HG03571 (cell line): ENCODE results near the gene INPPL1.

Source experiments
- ATAC-seq: cut with Tn5 transposase; IDR thresholded peaks from one replicate; pipeline ENCODE4 v1.9.1; 2021; ENCODE audit not compliant: unreplicated experiment

INPPL1 gene

DNA sequence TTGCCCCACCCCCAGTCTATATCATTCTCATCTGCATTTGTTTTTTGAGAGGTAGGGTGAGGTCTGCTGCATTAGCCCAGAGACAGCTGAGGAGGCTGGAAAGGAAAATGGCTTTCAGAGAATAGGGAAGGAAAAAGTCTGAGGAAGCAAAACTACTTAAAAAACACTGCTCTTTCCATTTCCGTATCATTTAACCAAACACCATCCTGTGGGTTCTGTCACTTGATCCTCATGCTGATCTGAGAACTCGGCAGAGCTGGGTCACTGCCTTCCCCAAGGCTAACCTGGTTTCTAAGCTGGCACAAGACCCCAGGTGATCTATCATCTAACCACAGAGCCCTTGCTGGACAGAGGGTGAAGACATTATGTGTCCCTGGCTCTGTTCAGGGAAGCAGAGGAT, 6.7 kb upstream of the INPPL1 start:
- no peak for ATAC-seq

DNA sequence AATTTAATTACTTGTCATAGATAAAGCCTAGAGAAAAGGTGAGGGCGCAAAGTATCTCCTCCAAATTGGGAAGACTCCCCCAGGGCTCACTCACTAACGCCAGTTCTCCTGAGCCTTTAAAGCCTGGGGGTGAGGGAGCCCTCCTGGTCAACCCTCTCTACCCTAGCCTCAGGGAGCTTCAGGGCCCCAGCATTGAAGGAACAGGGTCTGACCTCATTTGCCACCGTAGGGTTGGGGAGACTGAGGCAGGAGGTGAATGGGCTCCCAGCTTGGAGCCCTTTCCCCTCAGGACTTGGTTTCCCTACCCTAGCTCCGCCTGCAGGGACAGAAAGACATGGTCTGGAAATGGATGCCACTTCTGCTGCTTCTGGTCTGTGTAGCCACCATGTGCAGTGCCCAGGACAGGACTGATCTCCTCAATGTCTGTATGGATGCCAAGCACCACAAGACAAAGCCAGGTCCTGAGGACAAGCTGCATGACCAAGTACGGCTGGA, 6.3 kb upstream of the INPPL1 start:
- no peak for ATAC-seq

DNA sequence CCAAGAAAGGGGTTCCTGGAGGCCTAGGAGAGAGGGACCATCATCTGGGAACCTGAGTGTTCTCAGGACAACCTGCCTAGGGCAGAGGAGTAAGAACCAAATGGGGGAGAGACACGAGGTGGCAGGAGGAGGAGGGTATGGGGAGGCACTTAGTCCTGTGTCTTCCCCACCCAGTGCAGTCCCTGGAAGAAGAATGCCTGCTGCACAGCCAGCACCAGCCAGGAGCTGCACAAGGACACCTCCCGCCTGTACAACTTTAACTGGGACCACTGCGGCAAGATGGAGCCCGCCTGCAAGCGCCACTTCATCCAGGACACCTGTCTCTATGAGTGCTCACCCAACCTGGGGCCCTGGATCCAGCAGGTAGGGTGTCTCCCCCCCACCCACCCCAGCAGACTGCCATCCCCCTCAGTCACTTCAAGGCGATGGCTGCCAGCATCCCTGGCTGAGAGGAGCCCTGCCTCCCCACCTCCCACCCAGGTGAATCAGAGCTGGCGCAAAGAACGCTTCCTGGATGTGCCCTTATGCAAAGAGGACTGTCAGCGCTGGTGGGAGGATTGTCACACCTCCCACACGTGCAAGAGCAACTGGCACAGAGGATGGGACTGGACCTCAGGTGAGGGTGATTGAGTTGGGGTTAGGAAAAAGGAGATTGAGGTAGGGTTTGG, 3.7 kb upstream of the INPPL1 start:
- no peak for ATAC-seq

DNA sequence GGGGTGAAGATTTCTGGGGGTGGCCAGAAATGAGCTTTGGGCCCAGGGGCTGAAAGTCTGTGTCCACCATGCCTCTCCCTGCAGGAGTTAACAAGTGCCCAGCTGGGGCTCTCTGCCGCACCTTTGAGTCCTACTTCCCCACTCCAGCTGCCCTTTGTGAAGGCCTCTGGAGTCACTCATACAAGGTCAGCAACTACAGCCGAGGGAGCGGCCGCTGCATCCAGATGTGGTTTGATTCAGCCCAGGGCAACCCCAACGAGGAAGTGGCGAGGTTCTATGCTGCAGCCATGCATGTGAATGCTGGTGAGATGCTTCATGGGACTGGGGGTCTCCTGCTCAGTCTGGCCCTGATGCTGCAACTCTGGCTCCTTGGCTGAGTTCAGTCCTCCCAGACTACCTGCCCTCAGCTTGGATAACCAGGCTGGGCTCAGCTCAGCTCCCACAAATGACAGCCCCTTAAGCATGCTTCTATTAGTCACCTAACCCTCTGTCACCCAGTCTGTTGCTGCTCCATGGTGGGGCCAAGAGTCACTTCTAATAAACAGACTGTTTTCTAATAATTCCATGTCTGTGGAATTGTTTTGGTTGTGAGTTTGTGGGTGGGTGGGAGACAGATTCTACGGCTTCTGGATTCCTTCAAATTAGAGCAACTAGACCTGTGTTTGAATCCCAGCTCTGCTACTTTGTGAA, 3.0 kb upstream of the INPPL1 start:
- no peak for ATAC-seq

DNA sequence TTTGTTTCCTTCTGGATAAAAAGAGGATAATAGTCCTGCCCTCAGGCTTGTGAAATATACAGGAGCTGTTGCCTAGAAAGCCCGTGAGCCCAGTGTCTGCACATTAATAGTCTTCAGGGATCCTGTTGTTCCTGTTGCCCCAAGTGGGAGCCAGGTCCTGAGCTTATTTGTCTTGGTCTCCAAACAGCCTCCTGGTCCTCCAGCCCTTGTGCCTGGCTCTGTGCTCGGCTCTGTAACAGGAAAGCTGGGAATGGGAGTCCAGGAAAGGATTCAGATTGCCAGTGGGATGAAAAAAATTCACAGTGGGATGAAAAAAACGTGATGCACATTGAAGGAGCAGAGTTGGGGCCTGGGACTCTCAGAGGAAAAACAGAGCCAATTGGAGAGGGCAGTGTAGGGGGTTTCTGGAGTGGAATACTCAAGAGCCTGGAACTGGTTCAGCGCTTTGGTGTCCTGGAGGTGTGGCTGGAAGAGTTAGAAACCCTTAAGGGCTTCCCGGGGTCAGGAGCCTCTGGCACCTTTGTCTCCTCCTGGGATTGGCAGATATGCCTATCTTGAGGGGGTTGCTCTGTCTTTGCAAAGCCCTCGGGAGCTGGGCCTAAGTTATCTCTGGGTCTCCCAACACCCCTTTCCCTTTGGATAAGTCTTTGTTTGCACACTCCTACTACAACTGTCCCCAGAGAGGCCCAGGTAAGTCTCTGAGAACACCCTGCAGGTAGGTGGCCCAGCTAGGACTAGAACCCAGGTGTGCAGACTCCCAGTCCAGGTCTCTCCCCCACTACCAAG, 2.3 kb upstream of the INPPL1 start:
- ATAC-seq, result no peak

DNA sequence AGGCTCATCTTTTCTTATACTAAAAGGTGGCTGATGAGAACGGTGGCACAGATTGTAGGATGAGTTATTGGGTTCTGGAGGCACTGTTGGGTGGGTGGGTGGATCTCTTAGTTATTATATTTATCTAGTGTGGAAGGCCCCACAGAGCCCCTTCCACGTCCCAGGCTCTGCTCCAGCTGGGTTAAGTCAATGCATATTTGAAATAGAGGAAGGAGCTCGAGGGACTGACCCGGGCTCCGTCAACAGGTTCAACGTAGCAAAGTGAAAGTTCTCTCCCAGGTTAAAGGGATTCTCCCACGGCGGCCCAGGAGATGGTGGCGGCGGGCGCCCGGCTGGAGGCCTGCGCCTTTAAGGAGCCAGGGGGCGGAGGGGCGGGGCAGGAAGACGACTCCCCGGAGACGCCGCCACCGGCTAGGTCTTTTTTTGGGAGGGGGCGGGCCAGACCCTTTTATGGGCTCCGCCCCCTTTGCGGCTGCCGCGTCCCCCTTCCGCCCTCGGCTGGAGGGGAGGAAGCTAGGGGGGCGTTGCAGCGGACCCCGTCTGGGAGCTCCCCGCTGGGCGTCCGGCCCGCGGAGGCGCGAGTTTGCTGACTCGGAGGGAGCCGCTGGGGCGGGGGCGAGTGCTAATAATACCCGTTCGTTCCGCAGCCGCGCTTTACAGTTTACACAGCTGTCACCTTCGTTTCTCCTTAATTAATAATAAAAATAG, 1.5 kb upstream of the INPPL1 start:
- ATAC-seq, result peak; percentile 56

DNA sequence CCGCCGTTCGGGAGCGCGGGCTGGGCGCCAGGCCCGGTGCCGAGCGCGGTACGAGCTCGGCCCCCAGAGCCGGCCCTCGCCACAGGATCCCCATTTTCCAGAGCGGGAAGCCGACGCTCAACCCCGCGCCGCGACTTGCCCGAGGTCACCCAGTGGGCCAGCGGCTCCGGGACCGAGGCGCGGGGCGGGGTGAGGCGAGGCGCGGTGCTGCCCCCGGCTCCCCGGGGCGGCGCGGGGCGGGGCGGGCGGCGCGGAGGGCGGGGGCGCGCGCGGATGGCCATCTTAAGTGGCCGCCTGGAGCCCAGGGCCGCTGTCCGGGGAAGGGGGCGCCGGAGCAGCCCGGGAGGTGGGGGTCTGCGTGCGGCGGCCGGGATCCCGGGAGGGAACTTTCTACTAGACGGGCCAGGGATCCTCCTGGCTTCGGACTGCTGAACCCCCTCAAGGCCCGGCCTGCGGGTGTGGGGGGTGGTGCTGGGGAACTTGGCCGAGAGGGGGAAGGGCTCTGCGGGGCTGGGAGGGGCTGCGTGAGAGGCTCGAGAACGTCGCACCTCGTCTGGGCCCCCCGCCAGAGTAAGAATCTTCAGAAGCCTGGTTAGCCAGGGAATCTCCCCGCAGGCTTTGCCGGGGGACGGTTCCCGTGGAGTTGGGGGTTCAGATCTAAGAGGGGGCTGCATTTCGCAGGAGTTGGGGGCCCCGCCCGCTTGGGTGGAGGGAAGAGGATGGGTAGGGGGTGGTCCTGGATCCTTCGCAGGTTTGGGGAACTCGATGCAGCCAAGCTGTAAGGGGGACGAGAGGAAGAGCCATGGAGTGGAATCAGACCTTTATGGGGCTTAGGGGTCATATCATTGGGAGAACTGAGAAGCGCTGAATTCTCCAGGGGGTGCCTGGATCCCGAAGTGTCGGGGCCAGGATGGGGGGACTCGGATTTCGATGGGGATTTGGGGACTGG, 678 bp upstream of the INPPL1 start:
- ATAC-seq, result peak; percentile 35

DNA sequence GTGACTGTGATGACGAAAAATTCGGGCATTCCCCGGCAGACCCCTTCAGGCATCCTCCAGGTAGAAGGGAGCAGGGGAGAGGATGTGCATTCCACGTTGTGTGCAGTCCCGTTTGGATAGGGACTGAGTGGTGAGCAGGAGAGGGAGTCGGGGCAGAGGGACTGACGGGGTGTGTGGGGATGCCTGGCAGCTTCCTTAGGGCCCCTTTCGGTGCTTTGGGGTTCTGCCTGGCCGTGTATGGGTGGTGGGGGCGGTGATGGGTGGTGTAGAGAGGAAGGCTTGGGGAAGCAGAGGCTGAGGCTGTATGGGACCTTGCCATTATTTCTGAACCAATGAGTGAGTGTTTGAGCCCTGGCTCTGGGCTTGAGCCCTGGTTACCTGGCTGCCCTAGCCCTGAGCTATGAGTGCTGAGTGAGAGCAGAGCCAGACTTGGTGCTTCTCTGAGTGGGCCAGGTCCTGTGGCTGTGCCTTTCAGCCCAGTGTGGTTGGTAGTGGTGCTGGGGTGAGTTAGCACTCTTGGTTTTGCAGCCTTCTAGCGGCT, 914 bp downstream of the INPPL1 start:
- ATAC-seq, result no peak

DNA sequence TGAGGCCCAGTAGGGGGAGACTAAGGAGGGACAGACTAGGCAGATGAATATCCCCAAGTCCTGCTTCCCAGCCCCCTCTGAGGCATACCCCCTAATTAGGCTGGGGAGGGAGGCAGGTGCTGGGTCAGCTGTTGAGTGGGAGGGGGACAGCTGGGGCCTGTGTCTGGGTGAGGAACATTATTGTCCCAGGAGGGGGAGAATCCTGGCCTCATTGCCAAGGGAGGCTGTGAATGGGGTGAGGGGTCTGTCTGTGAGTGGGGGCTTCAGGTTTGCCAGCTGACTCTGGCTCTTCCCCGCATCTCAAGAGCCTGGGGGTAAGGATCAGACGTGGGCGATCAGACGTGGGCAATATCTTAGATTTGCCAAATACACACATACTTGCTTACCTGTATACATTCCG, 2.1 kb downstream of the INPPL1 start:
- no peak for ATAC-seq

DNA sequence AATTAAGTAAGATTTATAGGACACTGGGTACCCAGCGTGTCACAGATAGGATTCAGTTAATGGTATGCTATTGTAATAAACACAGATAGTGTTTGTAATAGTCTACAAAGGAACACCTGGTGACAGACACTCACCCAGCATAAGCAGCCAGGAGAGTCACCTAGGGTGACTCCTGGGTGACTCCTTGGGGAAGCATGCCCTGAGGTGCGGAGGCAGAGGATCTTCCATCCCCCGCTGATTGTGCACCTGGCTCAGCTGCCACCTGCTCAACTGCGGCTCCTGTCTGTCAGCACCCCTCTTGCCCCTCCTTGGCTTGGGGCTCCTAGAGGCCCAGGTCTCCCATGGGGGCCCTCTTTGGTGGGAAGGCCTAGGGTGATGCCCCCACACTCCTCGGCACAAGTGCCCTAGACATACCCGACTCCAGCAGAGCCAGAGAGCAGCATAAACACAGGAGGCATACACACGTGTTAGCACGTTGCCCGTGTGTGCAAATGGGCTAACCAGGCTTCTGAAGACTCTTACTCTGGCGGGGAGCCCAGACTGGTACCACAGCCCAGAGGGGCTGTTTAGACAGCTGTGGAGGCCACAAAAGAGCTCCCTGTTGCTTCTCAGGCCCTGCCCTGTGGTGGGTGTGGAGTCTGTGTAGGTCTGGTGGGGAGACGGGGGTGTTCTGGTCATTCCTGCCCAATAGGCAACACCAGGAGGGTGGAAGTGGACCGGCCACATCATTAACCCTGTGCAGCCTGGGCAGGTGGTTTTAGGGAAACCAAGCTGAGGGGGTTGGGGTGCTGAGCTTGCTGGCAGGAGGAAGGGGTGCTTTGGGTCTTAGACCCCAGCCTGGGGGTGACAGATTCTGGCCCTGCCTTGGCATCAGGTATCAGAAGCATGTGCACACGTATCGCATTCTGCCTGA, 3.0 kb downstream of the INPPL1 start:
- no peak for ATAC-seq

DNA sequence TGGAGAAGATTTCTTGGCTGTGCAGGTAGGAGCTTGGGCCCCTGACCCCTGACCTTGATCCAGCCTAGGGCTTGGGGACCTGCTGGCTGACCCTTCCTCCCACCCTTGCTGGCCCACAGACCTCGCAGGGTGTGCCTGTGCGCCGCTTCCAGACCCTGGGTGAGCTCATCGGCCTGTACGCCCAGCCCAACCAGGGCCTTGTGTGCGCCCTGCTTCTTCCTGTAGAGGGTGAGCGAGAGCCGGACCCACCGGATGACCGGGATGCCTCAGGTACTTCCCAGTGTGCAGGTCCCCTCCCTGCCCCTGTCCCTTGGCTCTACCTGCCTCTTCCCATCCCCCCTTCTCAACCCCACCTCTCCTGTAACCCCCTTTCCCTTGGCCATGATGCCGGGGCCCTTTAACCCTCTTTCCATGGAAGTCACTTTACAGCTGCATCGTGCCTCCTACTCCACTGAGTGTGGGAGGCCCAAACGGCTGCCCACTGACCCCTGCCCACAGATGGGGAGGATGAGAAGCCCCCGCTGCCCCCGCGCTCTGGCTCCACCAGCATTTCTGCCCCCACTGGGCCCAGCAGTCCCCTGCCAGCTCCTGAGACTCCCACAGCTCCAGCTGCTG, 3.8 kb downstream of the INPPL1 start:
- no peak for ATAC-seq

DNA sequence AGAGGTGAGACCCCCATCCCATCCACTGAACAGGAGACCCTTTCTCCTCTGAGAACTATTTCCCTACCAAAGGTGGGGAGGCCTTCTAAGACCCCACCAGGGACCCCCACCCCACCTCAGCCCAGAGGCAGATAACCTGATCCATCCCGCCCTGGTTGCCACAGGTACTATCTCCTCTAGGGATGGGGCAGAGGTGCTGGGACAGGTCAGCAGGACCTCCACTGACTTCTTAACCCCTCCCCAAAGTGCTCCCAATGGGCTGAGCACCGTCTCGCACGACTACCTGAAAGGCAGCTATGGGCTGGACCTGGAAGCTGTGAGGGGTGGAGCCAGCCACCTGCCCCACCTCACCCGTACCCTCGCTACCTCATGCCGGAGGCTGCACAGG, 4.3 kb downstream of the INPPL1 start:
- no peak for ATAC-seq

DNA sequence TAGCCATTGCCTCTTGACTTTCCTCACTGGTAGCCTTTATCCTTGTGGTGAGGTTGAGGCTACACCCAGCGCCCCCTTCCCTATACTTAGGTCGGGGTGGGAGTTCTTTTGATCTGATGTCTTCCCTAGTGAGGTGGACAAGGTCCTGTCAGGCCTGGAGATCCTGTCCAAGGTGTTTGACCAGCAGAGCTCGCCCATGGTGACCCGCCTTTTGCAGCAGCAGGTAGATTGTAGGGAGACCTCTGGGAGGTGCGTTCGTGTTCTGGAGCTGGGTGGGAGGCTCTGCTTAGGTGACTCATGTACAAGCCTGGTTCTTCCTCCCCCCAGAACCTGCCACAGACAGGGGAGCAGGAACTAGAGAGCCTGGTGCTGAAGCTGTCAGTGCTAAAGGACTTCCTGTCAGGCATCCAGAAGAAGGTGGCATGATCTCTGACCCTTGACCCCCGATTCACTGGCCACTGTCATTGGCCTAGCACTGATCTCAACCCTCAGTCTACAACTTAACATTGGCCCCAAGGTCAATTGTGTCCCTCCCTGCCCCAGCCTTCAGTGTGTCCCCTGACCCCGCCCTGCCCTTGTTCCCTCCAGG, 4.9 kb downstream of the INPPL1 start:
- no peak for ATAC-seq

DNA sequence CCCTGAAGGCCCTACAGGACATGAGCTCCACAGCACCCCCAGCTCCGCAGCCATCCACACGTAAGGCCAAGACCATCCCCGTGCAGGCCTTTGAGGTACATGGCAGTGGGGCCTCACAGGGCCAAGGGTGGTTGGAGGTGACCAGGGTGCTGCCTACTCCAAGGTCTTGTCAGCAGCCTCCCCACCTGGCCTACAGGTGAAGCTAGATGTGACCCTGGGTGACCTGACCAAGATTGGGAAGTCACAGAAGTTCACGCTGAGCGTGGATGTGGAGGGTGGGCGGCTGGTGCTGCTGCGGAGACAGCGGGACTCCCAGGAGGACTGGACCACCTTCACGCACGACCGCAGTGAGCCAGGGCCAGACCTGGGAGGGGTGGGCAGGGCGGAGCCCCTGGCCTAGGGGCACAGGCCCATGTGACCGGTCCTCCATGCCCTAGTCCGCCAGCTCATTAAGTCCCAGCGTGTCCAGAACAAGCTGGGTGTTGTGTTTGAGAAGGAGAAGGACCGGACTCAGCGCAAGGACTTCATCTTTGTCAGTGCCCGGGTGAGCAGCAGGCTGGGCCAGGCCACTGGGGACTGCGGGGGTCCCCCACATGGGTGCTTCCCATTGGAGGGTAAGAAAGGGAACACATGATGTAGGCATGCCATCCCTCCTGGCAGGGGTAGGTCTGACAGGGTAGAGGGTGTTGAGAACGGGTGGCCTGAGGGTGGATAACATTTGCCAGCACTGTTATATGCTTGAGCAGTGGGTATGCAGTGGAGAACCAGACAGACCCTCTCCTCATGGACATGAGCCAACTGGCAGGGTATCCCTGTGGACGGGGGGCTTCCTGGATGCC, 5.6 kb downstream of the INPPL1 start:
- ATAC-seq, result no peak

DNA sequence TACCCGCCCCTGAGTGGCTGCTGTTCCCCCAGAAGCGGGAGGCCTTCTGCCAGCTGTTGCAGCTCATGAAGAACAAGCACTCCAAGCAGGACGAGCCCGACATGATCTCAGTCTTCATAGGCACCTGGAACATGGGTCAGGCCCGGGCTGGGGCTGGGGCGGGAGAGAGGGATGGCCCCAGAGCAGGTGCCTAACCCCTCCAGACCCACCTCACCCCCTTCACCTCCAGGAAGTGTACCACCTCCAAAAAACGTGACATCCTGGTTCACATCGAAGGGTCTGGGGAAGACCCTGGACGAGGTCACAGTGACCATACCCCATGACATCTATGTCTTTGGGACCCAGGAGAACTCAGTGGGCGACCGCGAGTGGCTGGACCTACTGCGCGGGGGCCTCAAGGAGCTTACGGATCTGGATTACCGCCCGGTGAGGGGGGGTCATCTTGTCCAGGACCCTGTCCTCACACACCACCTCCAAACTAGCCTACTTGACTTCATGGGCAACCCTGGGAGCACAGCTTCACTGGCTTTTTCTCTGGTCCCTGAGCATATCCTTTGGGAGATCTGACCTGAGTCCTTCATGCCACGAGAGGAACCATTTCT, 6.3 kb downstream of the INPPL1 start:
- ATAC-seq, result no peak

DNA sequence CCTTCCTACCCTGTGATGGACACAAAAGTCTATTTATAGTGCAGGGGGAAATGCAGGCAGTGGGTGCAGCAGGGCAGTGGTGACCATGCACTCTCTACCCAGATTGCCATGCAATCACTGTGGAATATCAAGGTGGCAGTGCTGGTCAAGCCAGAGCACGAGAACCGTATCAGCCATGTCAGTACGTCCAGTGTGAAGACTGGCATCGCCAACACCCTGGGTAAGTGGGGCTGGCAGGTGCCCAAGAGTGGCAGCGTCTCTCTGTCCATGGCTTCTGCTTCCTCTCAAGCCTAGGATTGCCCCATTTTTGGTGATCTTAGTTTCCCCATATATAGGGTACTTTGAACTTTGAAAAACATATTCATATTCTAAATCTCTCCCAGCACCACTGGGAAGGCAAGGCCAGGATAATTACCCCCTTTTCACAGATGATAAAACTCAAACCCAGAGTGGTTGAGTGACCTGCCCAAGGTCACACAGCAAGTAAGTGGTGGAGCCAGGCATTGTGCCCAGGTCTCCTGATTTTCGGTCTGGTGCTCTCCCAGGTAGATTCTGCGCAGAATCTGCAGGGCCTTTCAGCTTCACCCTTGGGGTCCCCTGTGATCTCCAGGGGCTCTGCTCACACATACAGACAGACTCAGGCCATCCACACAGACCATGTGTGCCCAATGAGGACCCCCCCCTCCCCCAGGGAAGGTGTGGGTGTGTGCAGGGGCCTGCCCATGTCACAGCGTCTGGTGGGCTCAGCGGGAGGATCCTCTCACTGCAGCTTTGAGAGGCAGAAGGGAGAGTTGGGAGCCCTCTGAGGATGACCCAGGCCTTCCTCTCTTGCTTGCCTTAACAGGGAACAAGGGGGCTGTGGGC, 7.1 kb downstream of the INPPL1 start:
- ATAC-seq, result no peak
